Body of pancreas (tissue), 4 donors: ENCODE results near the gene RUNX2. TPM values are rescaled to one million over a fixed set of nuclear protein-coding genes. Genes with fewer than 3 reads are reported as not detected.

Experiments
- ATAC-seq: fragments of 150-250 bp; one replicate; pipeline ENCODE4 v1.9.1; 2016
- DNase-seq, 4 donors: peaks; one replicate each; pipeline ENCODE4 v3.0.0-alpha.2; 2019
- H3K27ac ChIP-seq, 4 donors: fragments of 200-600 bp; sonication (generic); 1 replicate in 3 of 4; 2 replicates in 1 of 4; pipeline versions ENCODE4 v1.5.1 to v1.6.1; 2016 to 2019; ENCODE audit warnings: mild to moderate bottlenecking in 1 of 4, mixed read lengths in 1 of 4, moderate library complexity in 1 of 4
- H3K27me3 ChIP-seq, 2 donors: fragments of 200-600 bp; sonication (generic); one replicate each; pipeline ENCODE4 v1.6.0; 2016; ENCODE audit warnings: mild to moderate bottlenecking in 1 of 2
- H3K36me3 ChIP-seq, 2 donors: fragments of 200-600 bp; sonication (generic); replicated peaks in 1 of 2; 2 replicates each; pipeline ENCODE4 v1.5.1; 2016; ENCODE audit warnings: low read depth in 2 of 2; ENCODE audit not compliant: insufficient read depth in 1 of 2
- H3K4me1 ChIP-seq: fragments of 200-600 bp; sonication (generic); one replicate; pipeline ENCODE4 v1.6.0; 2016
- H3K4me3 ChIP-seq, 2 donors: fragments of 200-600 bp; sonication (generic); 1 replicate in 1 of 2; 2 replicates in 1 of 2; pipeline ENCODE4 v1.5.1; 2016 to 2019
- H3K9me3 ChIP-seq, 3 donors: fragments of 200-600 bp; sonication (generic); 1 replicate in 2 of 3; 2 replicates in 1 of 3; pipeline ENCODE4 v1.5.1; 2016
- POLR2A ChIP-seq, 3 donors: fragments of 450-650 bp; IDR thresholded peaks; one replicate each; pipeline ENCODE4 v1.6.1; 2016; ENCODE audit warnings: antibody characterized with exemption in 3 of 3, mild to moderate bottlenecking in 2 of 3
- WGBS, 2 donors: methylation state at CpG; one replicate each; pipeline ENCODE4 v1.1.5; 2017; 5-methylcytosine and 5-hydroxymethylcytosine counted together
- intact Hi-C: fragments of 100-400 bp; cut with DNase I; formaldehyde crosslinking; loops from one replicate; pipeline ENCODE4 v1.15.1; 2023
- total RNA-seq, 2 donors: library from RNA; depleted of rRNA; stranded (reverse); fragments of >200 nt; gene quantifications; one replicate each; pipeline ENCODE4 v1.1.0, GENCODE V29; 2016
- TF ChIP-seq, protein P1 (sequence below), 7 experiments: fragments of 450-650 bp in 4 of 7; fragments of 200-600 bp in 3 of 7; sonication (generic) in 3 of 7; IDR thresholded peaks; one replicate each; pipeline ENCODE4 v1.5.1; 2016 to 2019; ENCODE audit warnings: antibody characterized with exemption in 7 of 7

Gene RUNX2
- total RNA-seq, 2 donors from 2014 or later = 0.33 to 1.0 TPM

GRCh38 chr6:45420083-45420908 lies 92.2 kb downstream of the RUNX2 start:
- Histone ChIP-seq H3K4me1 (peaks cover 46% of the 10 kb centered on the region), H3K27me3 (peaks cover 5 to 48% of the 10 kb centered on the region in 2 donors), H3K36me3 (no peaks in the 10 kb centered on the region), H3K4me3 (no peak overlapping the region), H3K27ac (no peak overlapping the region), H3K9me3 (no peaks in the 10 kb centered on the region)
- TF ChIP-seq POLR2A (IDR thresholded peaks at IDR 0.05) = no peak
- TF ChIP-seq, protein P1, sequence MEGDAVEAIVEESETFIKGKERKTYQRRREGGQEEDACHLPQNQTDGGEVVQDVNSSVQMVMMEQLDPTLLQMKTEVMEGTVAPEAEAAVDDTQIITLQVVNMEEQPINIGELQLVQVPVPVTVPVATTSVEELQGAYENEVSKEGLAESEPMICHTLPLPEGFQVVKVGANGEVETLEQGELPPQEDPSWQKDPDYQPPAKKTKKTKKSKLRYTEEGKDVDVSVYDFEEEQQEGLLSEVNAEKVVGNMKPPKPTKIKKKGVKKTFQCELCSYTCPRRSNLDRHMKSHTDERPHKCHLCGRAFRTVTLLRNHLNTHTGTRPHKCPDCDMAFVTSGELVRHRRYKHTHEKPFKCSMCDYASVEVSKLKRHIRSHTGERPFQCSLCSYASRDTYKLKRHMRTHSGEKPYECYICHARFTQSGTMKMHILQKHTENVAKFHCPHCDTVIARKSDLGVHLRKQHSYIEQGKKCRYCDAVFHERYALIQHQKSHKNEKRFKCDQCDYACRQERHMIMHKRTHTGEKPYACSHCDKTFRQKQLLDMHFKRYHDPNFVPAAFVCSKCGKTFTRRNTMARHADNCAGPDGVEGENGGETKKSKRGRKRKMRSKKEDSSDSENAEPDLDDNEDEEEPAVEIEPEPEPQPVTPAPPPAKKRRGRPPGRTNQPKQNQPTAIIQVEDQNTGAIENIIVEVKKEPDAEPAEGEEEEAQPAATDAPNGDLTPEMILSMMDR (IDR thresholded peaks at IDR 0.05) = no peak
- ATAC-seq (no peak), DNase-seq (peak in 1 of 4 donors; percentile 13)
- 9 to 14% methylated on average over 40 of the region's 40 CpGs for WGBS, 2 donors
- intact Hi-C loops = no loop called here

DNA sequence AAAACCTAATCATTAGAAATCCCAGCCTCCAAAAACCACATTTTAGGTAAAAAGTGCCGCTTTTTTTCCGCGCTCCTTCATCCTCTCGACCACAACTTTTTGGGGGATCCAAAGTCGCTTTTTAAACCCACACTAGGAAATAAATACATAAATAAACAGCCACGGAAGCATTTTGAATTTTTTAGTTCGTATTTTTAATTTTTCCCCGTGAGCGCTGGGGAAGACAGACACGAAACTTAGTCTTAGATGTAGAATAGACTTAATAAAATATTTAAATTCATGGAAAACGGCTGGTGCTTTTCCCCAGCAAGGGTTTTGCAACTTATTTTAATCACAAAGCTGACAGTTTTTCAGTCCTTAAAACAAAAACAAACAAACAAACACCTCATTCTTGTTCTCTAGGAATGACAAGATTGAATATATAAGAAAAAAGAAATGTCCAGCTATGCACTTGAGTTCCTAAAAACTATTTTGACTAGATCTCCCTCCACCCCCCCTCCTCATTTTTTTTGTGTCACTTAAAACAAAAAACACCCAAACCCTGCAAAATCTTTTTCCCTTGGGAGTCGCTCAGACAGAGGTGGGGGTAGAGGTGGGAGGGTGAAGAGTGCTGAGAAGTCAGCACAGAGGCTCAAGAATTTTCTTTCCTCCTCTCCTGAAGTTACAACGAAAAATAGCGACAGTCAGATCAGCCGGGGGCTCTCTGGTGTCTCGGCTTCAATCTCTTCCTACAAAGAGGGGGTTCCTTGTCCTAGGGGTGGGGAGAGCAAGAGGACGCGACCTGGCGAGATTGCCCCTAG lies 93.0 kb downstream of the RUNX2 start:
- no peaks in the 10 kb centered on the region for H3K36me3 ChIP-seq
- no peaks in the 10 kb centered on the region for H3K9me3 ChIP-seq
- H3K4me3 ChIP-seq = peak overlapping the region in 1 of 2 donors; percentile 27
- DNase-seq (no peak), ATAC-seq (no peak)
- peaks cover 46% of the 10 kb centered on the region for H3K4me1 ChIP-seq
- no peak overlapping the region for H3K27ac ChIP-seq
- WGBS, 2 donors = 10 to 11% methylated on average over 19 of the region's 19 CpGs
- H3K27me3 ChIP-seq = peaks cover 5 to 45% of the 10 kb centered on the region in 2 donors
- intact Hi-C loops = no loop called here
- no peak for TF ChIP-seq POLR2A (IDR thresholded peaks at IDR 0.05)
- TF ChIP-seq, protein P1 (IDR thresholded peaks at IDR 0.05) = no peak

DNA sequence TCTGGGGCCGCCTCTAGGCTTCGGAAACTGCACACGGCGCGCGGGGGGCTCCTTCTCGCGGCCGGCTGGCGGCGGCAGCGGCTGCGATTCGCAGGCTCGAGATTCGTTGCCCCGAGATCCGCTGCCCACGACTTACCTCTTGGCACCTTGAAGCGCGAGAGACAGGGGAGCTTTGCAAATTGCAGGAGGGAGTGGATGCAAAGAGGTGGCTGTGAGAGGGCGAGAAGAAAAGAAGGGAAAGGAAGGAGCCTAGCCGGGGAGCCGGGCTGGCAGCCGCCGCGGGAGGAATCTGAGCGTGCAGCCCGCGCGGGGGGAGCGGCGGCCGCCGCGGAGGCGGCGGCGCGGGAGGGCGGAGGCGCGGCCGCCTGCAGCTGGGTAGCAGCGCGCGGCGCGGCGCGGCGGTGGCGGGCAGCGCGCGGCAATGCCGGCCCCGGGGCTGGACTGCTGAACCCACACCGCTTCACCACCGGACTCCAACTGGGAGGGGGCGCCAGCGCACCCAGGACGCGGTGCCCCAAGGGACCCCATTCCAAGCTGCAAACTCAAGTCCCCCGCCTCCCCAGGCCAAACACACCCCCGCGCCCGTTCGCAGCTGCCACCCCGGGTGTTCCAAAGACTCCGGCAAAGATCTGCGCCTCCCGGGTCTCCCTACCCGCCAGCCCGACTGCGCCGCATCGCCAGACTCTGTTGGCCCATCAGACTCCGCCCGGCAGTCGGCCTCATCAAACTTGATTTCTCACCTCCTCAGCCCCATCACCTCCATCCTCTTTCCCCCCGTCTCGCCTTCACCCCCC lies 93.8 kb downstream of the RUNX2 start:
- Histone ChIP-seq H3K4me3 (peak overlapping the region in 1 of 2 donors; percentile 27), H3K36me3 (no peaks in the 10 kb centered on the region), H3K4me1 (peaks cover 46% of the 10 kb centered on the region), H3K27me3 (peaks cover 5 to 41% of the 10 kb centered on the region in 2 donors), H3K27ac (peak overlapping the region in 2 of 4 donors; percentile 15 to 62), H3K9me3 (no peaks in the 10 kb centered on the region)
- no peak for TF ChIP-seq POLR2A (IDR thresholded peaks at IDR 0.05)
- TF ChIP-seq, protein P1 (IDR thresholded peaks at IDR 0.05) = no peak
- WGBS, 2 donors = 1% methylated on average over 50 to 66 of the region's 83 CpGs
- ATAC-seq = peak; percentile 70
- peak; percentile 30 to 56 (median 42) for DNase-seq
- intact Hi-C loops = no loop called here

DNA sequence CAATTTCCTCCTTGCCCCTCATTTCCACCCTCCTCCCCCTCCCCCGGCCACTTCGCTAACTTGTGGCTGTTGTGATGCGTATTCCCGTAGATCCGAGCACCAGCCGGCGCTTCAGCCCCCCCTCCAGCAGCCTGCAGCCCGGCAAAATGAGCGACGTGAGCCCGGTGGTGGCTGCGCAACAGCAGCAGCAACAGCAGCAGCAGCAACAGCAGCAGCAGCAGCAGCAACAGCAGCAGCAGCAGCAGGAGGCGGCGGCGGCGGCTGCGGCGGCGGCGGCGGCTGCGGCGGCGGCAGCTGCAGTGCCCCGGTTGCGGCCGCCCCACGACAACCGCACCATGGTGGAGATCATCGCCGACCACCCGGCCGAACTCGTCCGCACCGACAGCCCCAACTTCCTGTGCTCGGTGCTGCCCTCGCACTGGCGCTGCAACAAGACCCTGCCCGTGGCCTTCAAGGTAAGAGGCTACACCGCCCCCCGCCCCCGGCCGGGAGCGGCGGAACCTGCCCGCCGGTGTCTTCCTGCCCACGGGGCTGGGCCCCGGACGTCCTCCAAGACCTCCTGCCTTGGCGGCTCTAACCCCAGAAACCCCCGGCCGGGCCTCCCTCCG lies 94.5 kb downstream of the RUNX2 start:
- intact Hi-C loops = no loop called here
- Histone ChIP-seq H3K27ac (peak overlapping the region in 3 of 4 donors; percentile 15 to 62 (median 24)), H3K9me3 (no peaks in the 10 kb centered on the region), H3K36me3 (no peaks in the 10 kb centered on the region), H3K27me3 (peaks cover 5 to 41% of the 10 kb centered on the region in 2 donors), H3K4me1 (peaks cover 46% of the 10 kb centered on the region), H3K4me3 (peak overlapping the region; percentile 1 to 23)
- no peak for TF ChIP-seq POLR2A (IDR thresholded peaks at IDR 0.05)
- TF ChIP-seq, protein P1 (IDR thresholded peaks at IDR 0.05) = no peak
- DNase-seq (peak; percentile 24 to 31 (median 26)), ATAC-seq (peak; percentile 9)
- 0 to 1% methylated on average over 12 to 55 of the region's 55 CpGs for WGBS, 2 donors
